HepG2 (cell line): ENCODE results near the gene SIN3A. TPM values are rescaled to one million over a fixed set of nuclear protein-coding genes. Genes with fewer than 3 reads are reported as not detected.

Source experiments
- CBX1 ChIP-seq: IDR thresholded peaks from one replicate; pipeline ENCODE4 v1.6.1; 2016; ENCODE audit warnings: antibody characterized with exemption, low read depth
- CSRNP1 ChIP-seq: sonication (generic); formaldehyde crosslinking; IDR thresholded peaks from 2 replicates; pipeline ENCODE4 v1.8.1; 2023; ENCODE audit warnings: mild to moderate bottlenecking, missing genetic modification reagents
- ETV5 ChIP-seq: IDR thresholded peaks from 2 replicates; pipeline ENCODE4 v1.6.1; 2018; ENCODE audit warnings: missing biosample characterization, missing genetic modification reagents, inconsistent platforms, borderline replicate concordance
- IKZF4 ChIP-seq: sonication (generic); formaldehyde crosslinking; IDR thresholded peaks from 2 replicates; pipeline ENCODE4 v1.5.1; 2020; ENCODE audit warnings: borderline replicate concordance, mild to moderate bottlenecking, low read depth, missing genetic modification reagents; ENCODE audit errors: not compliant biosample characterization
- KLF6 ChIP-seq: IDR thresholded peaks from 2 replicates; pipeline ENCODE4 v1.8.0; 2016; ENCODE audit warnings: missing biosample characterization, missing genetic modification reagents
- NFIB ChIP-seq: sonication (generic); formaldehyde crosslinking; IDR thresholded peaks from 2 replicates; pipeline ENCODE4 v1.9.0; 2021; ENCODE audit warnings: missing genetic modification reagents, mild to moderate bottlenecking, borderline replicate concordance
- POGK ChIP-seq: sonication (generic); formaldehyde crosslinking; conservative IDR thresholded peaks from 2 replicates; pipeline ENCODE4 v1.8.0; 2022; ENCODE audit warnings: mild to moderate bottlenecking, moderate library complexity, missing genetic modification reagents
- POLR2A ChIP-seq, 2 experiments: IDR thresholded peaks; 2 replicates each; pipeline ENCODE4 v1.6.1; 2011; ENCODE audit warnings: low read depth in 2 of 2, low read length in 2 of 2, mild to moderate bottlenecking in 1 of 2, moderate library complexity in 1 of 2; ENCODE audit not compliant: insufficient read depth in 1 of 2
- SMAD3 ChIP-seq: sonication (generic); formaldehyde crosslinking; IDR thresholded peaks from 2 replicates; pipeline ENCODE4 v1.4.0; 2020; ENCODE audit warnings: missing genetic modification reagents
- SSRP1 ChIP-seq: IDR thresholded peaks from 2 replicates; pipeline ENCODE4 v1.6.1; 2016; ENCODE audit warnings: control low read depth
- TBX2 ChIP-seq: sonication (generic); formaldehyde crosslinking; IDR thresholded peaks from 2 replicates; pipeline ENCODE4 v1.5.0; 2020; ENCODE audit warnings: missing genetic modification reagents, mild to moderate bottlenecking, borderline replicate concordance
- WIZ ChIP-seq: sonication (generic); formaldehyde crosslinking; IDR thresholded peaks from 2 replicates; pipeline ENCODE4 v1.5.1; 2020; ENCODE audit warnings: mild to moderate bottlenecking, missing genetic modification reagents
- ZKSCAN5 ChIP-seq: sonication (generic); formaldehyde crosslinking; IDR thresholded peaks from 2 replicates; pipeline ENCODE4 v1.5.1; 2020; ENCODE audit warnings: mild to moderate bottlenecking, missing genetic modification reagents
- ZNF292 ChIP-seq: sonication (generic); formaldehyde crosslinking; IDR thresholded peaks from 2 replicates; pipeline ENCODE4 v1.8.1; 2022; ENCODE audit warnings: mild to moderate bottlenecking, low read depth, missing genetic modification reagents, borderline replicate concordance
- ZNF446 ChIP-seq: sonication (generic); formaldehyde crosslinking; IDR thresholded peaks from 2 replicates; pipeline ENCODE4 v1.5.0; 2020; ENCODE audit warnings: mild to moderate bottlenecking, missing genetic modification reagents
- ZNF501 ChIP-seq: sonication (generic); formaldehyde crosslinking; IDR thresholded peaks from 2 replicates; pipeline ENCODE4 v1.5.1; 2020; ENCODE audit warnings: mild to moderate bottlenecking, moderate library complexity, missing genetic modification reagents
- ZNF552 ChIP-seq: sonication (generic); formaldehyde crosslinking; IDR thresholded peaks from 2 replicates; pipeline ENCODE4 v1.9.0; 2022; ENCODE audit warnings: missing genetic modification reagents, mild to moderate bottlenecking, borderline replicate concordance
- ZNF616 ChIP-seq: sonication (generic); formaldehyde crosslinking; IDR thresholded peaks from 2 replicates; pipeline ENCODE4 v1.5.0; 2020; ENCODE audit warnings: low read depth, mild to moderate bottlenecking, missing genetic modification reagents
- polyA plus RNA-seq, 8 experiments: library from polyadenylated mRNA; depleted of rRNA in 3 of 8; stranded (reverse) in 7 of 8; unstranded in 1 of 8; fragments of >200 nt; fragmentation: Illumina TruSeq in 4 of 8; extraction: Trizol in 4 of 8; gene quantifications; 2 replicates each; pipeline versions ENCODE4 v1.2.1 to v1.2.3, GENCODE V29; 2011 to 2016; ENCODE audit warnings: low read depth in 4 of 8, missing spikeins in 1 of 8, mixed read lengths in 1 of 8; ENCODE audit not compliant: insufficient read depth in 1 of 8
- total RNA-seq, 5 experiments: library from RNA; depleted of rRNA; stranded (reverse); fragments of >200 nt; fragmentation: Illumina TruSeq; extraction: Trizol; gene quantifications; 2 replicates each; pipeline ENCODE4 v1.2.3, GENCODE V29; 2016; ENCODE audit warnings: low read depth in 1 of 5
- TF ChIP-seq, protein P1 (sequence below): sonication (generic); formaldehyde crosslinking; IDR thresholded peaks from 2 replicates; pipeline ENCODE4 v1.8.1; 2022; ENCODE audit warnings: mild to moderate bottlenecking, missing genetic modification reagents

Gene SIN3A
- total and polyA plus RNA-seq, 2 of the 13 experiments (the other 11 are each of a cell fraction or from before 2014, with no cell fraction given), result 16.1 to 28.1 TPM

- peak; percentile 83; the same call in 1 of the 2 replicates for TF ChIP-seq CSRNP1
- 0 out of 2 replicates have a peak, but pooled peaks have one; percentile 17 for TF ChIP-seq ZKSCAN5 (CRISPR knock-in tag)
- TF ChIP-seq SMAD3 (CRISPR knock-in tag), result 0 out of 2 replicates have a peak, but pooled peaks have one; percentile 17
- no peak for TF ChIP-seq IKZF4
- TF ChIP-seq KLF6 (CRISPR knock-in tag), result 0 out of 2 replicates have a peak, but pooled peaks have one; percentile 19
- no peak for TF ChIP-seq TBX2
- TF ChIP-seq ETV5 (CRISPR knock-in tag), result 0 out of 2 replicates have a peak, but pooled peaks have one; percentile 7
- 0 out of 2 replicates have a peak, but pooled peaks have one; percentile 12 for TF ChIP-seq ZNF552 (CRISPR knock-in tag)
- peak; percentile 9 for TF ChIP-seq CBX1
- no peak for TF ChIP-seq POGK (CRISPR knock-in tag)
- TF ChIP-seq WIZ, result 0 out of 2 replicates have a peak, but pooled peaks have one; percentile 26
- no peak for TF ChIP-seq ZNF292 (CRISPR knock-in tag)
- no peak for TF ChIP-seq SSRP1
- no peak for TF ChIP-seq NFIB (CRISPR knock-in tag)
- peak; percentile 39; the same call in 1 of the 2 replicates for TF ChIP-seq ZNF501 (CRISPR knock-in tag)
- TF ChIP-seq ZNF446 (CRISPR knock-in tag), result peak; percentile 65; the same call in 1 of the 2 replicates
- TF ChIP-seq POLR2A (IDR thresholded peaks at IDR 0.05; ENCODE audit: insufficient read depth in 1 of 2, low read depth in 2 of 2, low read length in 2 of 2), result no peak; a peak in 1 of 4 replicates
- TF ChIP-seq ZNF616 (CRISPR knock-in tag), result no peak
- TF ChIP-seq, protein P1, sequence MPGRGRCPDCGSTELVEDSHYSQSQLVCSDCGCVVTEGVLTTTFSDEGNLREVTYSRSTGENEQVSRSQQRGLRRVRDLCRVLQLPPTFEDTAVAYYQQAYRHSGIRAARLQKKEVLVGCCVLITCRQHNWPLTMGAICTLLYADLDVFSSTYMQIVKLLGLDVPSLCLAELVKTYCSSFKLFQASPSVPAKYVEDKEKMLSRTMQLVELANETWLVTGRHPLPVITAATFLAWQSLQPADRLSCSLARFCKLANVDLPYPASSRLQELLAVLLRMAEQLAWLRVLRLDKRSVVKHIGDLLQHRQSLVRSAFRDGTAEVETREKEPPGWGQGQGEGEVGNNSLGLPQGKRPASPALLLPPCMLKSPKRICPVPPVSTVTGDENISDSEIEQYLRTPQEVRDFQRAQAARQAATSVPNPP (CRISPR knock-in tag), result 0 out of 2 replicates have a peak, but pooled peaks have one; percentile 21
These were observed 104.7 kb downstream of the SIN3A start, which contains the start of gene NEIL1 (continued) for GRCh38 chr15:75346796-75347221.
